Lower leg skin (tissue), 4 donors: Measurements from ENCODE around the gene PACRG. TPM values are rescaled to one million over a fixed set of nuclear protein-coding genes. Genes with fewer than 3 reads are reported as not detected.

ENCODE experiments used
- DNase-seq, 2 donors: peaks; one replicate each; pipeline ENCODE4 v3.0.0-alpha.2; 2019; ENCODE audit warnings: low spot score in 2 of 2
- H3K4me3 ChIP-seq: fragments of 200-600 bp; sonication (generic); 2 replicates; pipeline ENCODE4 v1.5.1; 2017; ENCODE audit warnings: mild to moderate bottlenecking, low read depth; ENCODE audit not compliant: poor library complexity, severe bottlenecking
- POLR2A ChIP-seq, 2 donors: fragments of 450-650 bp; IDR thresholded peaks; one replicate each; pipeline ENCODE4 v1.6.1; 2016 to 2017; ENCODE audit warnings: antibody characterized with exemption in 2 of 2, mild to moderate bottlenecking in 1 of 2, moderate library complexity in 1 of 2
- WGBS, 2 donors: methylation state at CpG; one replicate each; pipeline ENCODE4 v1.1.5; 2018; 5-methylcytosine and 5-hydroxymethylcytosine counted together
- intact Hi-C: fragments of 100-400 bp; cut with DNase I; formaldehyde crosslinking; loops from one replicate; pipeline ENCODE4 v1.15.0; 2023; ENCODE audit warnings: low total_unique reads
- total RNA-seq, 4 donors: library from RNA; depleted of rRNA; stranded (reverse); fragments of >200 nt; gene quantifications; one replicate each; pipeline ENCODE4 v1.1.0, GENCODE V29; 2016
- TF ChIP-seq, protein P1 (sequence below), 3 donors: fragments of 450-650 bp; IDR thresholded peaks; one replicate each; pipeline ENCODE4 v1.5.1; 2016; ENCODE audit warnings: antibody characterized with exemption in 3 of 3, mild to moderate bottlenecking in 3 of 3, moderate library complexity in 2 of 3

Gene PACRG
- total RNA-seq, 4 donors from 2014 or later: 0.38 to 3.9 (median 3.4) TPM; not detected in 1

DNA sequence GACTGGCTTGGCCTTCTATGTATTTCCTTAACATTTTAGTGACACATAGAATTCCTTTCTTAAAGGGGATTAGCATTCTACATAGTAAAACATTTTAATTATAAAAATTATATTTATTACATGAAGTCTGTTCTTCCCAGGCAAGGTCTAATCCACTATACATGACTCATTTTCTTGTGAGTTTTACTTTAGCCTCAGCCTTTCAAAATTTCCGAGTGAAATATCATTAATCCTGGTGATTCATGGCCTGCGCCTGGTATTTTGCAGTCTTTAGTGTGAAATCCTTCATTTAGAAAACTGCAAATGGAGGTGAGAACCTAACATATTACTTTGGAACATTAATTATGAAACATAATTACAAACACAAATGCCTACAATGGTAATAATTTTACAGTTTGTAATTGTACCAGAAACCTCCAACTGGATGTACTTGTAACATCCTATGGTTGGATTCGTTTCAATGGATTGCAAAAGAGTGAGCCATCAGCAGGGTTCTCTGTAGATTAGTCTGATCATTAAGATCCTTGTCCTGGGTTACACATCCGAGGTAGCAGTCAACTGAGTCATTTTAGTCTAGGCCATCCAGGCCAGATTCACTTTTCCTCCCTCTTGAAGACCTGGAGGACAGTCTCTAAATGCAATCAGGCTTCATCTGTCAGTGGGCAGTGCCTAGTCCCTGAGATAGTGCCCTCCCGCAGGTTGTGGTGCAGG lies 272.0 kb downstream of the PACRG start:
- 77 to 85% methylated on average over 5 of the region's 5 CpGs for WGBS, 2 donors
- TF ChIP-seq, protein P1, sequence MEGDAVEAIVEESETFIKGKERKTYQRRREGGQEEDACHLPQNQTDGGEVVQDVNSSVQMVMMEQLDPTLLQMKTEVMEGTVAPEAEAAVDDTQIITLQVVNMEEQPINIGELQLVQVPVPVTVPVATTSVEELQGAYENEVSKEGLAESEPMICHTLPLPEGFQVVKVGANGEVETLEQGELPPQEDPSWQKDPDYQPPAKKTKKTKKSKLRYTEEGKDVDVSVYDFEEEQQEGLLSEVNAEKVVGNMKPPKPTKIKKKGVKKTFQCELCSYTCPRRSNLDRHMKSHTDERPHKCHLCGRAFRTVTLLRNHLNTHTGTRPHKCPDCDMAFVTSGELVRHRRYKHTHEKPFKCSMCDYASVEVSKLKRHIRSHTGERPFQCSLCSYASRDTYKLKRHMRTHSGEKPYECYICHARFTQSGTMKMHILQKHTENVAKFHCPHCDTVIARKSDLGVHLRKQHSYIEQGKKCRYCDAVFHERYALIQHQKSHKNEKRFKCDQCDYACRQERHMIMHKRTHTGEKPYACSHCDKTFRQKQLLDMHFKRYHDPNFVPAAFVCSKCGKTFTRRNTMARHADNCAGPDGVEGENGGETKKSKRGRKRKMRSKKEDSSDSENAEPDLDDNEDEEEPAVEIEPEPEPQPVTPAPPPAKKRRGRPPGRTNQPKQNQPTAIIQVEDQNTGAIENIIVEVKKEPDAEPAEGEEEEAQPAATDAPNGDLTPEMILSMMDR (IDR thresholded peaks at IDR 0.05): no peak
- TF ChIP-seq POLR2A (IDR thresholded peaks at IDR 0.05): no peak
- H3K4me3 ChIP-seq: no peak overlapping the region
- intact Hi-C loops: no loop called here
- no peak for DNase-seq

GRCh38 chr6:163001330-163001729 lies 273.6 kb downstream of the PACRG start:
- TF ChIP-seq POLR2A (IDR thresholded peaks at IDR 0.05): no peak
- TF ChIP-seq, protein P1 (IDR thresholded peaks at IDR 0.05): no peak
- no peak overlapping the region for H3K4me3 ChIP-seq
- intact Hi-C loops: no loop called here
- 55 to 60% methylated on average over 3 of the region's 3 CpGs for WGBS, 2 donors
- DNase-seq: no peak

GRCh38 chr6:163008186-163008585 lies 280.4 kb downstream of the PACRG start:
- TF ChIP-seq POLR2A (IDR thresholded peaks at IDR 0.05): no peak
- TF ChIP-seq, protein P1 (IDR thresholded peaks at IDR 0.05): no peak
- intact Hi-C loops: no loop called here
- DNase-seq: no peak
- H3K4me3 ChIP-seq: no peak overlapping the region
- 72 to 75% methylated on average over 6 of the region's 6 CpGs for WGBS, 2 donors

DNA sequence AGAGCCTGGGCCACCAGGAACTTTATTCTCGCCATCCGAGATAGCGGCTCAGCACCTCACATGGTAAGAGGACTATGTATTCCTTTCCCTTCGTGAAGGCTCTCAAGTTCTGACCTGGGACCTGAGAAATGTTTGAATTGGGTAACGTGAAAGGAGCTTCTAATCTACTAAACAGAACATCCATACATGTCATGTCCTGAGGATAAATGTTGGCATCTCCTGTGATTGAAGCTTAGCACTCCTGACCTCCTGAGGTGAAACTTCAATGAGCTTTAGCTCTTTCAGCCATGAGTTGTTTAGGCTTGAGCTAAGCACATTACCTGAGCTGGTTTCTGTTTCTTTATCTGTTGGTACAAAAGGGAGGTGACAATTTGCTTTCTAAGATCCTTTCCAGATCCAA lies 280.9 kb downstream of the PACRG start:
- DNase-seq: no peak
- WGBS, 2 donors: 91 to 93% methylated on average over 5 of the region's 5 CpGs
- TF ChIP-seq POLR2A (IDR thresholded peaks at IDR 0.05): no peak
- TF ChIP-seq, protein P1 (IDR thresholded peaks at IDR 0.05): no peak
- no peak overlapping the region for H3K4me3 ChIP-seq
- intact Hi-C loops: no loop called here

DNA sequence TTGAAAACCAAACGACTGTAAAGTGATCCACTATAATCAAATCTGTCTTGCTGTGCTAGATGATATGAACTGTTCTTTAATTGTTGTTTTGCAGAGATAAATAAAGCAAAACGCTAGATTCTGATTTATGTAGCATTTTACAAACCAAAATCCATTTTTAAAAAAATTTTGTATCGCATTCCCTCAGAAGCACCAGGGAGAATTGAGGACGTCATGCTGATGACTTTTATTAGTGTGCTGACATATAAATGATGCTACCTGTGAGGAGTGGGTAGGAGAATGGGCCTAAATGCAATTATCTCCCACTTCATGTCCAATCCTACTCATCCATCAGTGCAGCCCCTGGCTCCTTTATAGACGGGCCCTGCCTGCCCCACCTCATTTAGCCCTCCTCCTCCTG lies 282.4 kb downstream of the PACRG start:
- TF ChIP-seq, protein P1 (IDR thresholded peaks at IDR 0.05): no peak
- TF ChIP-seq POLR2A (IDR thresholded peaks at IDR 0.05): no peak
- H3K4me3 ChIP-seq: no peak overlapping the region
- intact Hi-C loops: no loop called here
- 81 to 88% methylated on average over 5 of the region's 5 CpGs for WGBS, 2 donors
- DNase-seq: no peak

- H3K4me3 ChIP-seq: no peak overlapping the region
- intact Hi-C loops: no loop called here
- 87 to 91% methylated on average over 1 of the region's 1 CpG for WGBS, 2 donors
- TF ChIP-seq POLR2A (IDR thresholded peaks at IDR 0.05): no peak
- TF ChIP-seq, protein P1 (IDR thresholded peaks at IDR 0.05): no peak
- DNase-seq: no peak
These were observed 287.0 kb downstream of the PACRG start for GRCh38 chr6:163014736-163015135.
